Left kidney (tissue), 2 donors: Measurements from ENCODE around the gene EPAS1. TPM values are rescaled to one million over a fixed set of nuclear protein-coding genes. Genes with fewer than 3 reads are reported as not detected.

Source experiments
- DNase-seq: peaks from one replicate; pipeline ENCODE4 v3.0.0-alpha.2; 2013
- polyA plus RNA-seq: library from polyadenylated mRNA; unstranded; fragments of 120-200 nt; gene quantifications from one replicate; pipeline ENCODE4 v1.2.1, GENCODE V29; 2013; ENCODE audit not compliant: insufficient read length

EPAS1 gene
- polyA plus RNA-seq, 1 donor, result 40.7 TPM

- DNase-seq, result no peak
Measured at GRCh38 chr2:46270384-46270783, 26.8 kb upstream of the EPAS1 start.

- DNase-seq, result no peak
Measured at GRCh38 chr2:46273225-46273863, 23.9 kb upstream of the EPAS1 start.

DNA sequence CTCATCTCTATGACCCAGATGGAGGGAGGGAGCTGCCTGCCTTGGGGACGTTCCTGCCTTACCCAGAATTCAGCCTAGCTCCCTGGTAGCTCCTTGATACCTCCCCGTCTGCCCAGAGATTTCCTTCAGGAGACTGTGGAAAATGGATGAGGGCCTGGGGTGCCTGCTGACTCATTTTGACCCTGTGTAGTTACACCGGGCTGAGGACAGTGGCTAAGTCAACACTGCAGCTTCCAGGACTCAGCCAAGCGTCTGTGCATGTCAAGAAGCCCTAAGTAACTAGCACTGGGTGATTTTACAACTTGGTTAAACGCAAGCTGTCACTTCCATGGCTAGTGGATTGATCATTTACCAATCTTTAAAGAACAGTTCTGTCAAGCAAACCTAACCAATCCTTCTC lies 23.3 kb upstream of the EPAS1 start:
- DNase-seq, result no peak

- DNase-seq, result no peak
Measured at GRCh38 chr2:46274586-46274985, 22.6 kb upstream of the EPAS1 start.

GRCh38 chr2:46275995-46276394 lies 21.2 kb upstream of the EPAS1 start:
- no peak for DNase-seq

GRCh38 chr2:46276642-46277041 lies 20.6 kb upstream of the EPAS1 start:
- no peak for DNase-seq

DNA sequence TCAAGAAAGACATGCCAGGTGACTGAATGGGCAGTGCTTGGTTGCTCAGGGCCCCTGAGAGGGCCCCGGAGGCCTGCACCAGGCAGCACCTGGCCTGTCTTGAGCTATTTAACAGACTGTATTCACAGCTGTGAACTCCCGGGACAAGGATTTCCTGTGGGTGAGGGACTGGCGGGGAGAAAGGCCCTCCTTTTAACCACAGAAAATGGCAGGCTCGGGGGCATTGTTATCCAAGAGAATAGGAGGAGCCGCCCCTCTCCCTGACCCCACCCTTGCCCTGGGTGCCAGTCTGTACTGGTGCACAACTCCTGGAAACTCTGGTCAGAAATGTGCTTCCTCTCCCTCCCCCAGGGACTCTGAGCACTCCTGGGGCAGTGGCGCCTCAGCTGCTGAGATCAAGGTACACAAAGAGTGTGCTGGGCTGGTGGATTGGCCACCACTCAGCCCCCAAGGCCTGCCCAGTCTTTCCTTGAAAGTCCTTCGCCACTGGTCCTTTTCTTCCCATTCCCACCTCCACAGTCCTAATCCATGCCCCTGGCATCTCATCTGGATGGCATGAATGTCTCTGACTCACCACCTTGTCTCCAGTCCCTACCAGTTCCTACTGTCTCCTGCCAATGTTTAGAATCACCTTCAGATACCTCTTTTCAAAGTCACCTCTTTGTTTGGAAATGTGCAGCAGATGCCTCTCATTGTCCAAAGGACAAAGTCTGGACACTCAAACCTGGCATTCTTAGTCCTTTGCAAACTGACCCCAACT lies 19.6 kb upstream of the EPAS1 start:
- no peak for DNase-seq

- DNase-seq, result no peak
Measured at GRCh38 chr2:46278952-46279351, 18.3 kb upstream of the EPAS1 start.

DNA sequence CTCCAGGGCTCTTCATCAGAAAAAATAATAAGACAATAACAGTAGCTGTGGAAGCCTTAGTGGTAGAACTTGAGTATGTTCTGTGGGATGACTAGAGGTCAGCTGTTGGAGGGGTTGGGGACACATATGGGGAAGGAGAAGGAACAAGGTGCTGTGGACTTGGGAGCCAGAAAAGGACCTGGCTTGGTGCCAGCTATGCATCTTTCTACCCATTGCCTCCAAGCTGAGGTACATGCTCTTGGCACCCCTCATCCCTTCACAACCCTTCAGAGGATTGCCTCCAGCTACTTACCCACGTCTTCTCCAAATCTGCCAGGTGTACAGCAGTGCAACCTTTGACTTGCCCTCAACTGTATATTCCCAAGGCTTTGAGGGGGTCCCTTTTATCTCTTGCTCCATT lies 15.3 kb upstream of the EPAS1 start:
- DNase-seq, result no peak

GRCh38 chr2:46283693-46284092 lies 13.5 kb upstream of the EPAS1 start:
- DNase-seq, result no peak

DNA sequence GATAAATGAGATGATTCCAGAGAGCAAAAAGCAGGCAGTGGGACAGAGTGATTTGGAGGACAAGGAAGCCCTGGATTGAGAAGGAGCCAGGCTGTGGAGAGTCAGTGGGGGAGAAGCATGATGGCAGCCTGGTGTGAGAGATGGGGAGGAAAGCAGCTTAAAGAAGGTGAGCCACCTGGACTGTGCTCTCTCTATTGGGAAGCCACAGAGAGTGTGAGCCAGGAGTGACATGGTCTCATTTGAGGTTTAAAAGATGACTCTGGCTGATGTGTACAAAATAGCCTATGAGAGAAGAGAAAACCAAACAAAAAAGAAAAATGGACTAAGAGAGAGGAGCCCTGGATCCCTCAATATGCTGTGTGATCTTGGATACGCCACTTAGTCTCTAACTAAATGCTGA lies 12.9 kb upstream of the EPAS1 start:
- no peak for DNase-seq

- DNase-seq, result no peak
Measured at GRCh38 chr2:46284796-46285195, 12.4 kb upstream of the EPAS1 start.

GRCh38 chr2:46286715-46287114 lies 10.5 kb upstream of the EPAS1 start:
- no peak for DNase-seq

GRCh38 chr2:46290078-46290477 lies 7.1 kb upstream of the EPAS1 start:
- no peak for DNase-seq

- DNase-seq, result no peak
Measured at GRCh38 chr2:46293466-46293865, 3.7 kb upstream of the EPAS1 start.

GRCh38 chr2:46294176-46294836 lies 2.9 kb upstream of the EPAS1 start:
- DNase-seq, result no peak

DNA sequence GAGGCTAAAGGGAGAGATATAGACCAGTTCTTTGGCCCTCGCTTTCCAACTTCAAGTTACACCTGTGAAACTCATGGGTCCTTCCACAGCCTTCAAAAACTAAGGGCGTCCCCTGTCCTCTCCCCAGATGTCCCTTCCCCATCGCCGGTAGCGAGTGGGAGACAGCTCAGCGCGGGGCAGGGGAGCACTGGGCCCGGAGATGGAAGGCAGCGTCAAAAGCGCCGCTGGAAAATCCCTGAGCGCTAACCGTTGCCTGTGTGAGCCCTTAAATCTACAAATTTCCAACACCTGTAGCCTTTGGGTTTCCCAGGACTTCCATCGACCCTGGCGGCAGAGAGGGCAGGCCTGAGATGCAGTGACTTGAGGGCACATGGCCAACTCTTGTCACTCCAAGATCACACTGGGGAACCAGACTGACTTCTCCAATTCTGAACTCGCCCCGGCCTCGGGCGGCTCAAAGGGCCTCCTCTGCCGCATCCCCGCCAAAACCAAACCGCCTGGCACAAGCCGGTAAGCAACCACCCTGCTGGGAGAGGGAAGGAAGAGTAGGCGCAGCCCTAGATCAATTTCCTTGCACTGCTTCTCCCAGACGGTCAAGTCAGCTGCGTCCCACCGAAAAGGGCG lies 879 bp upstream of the EPAS1 start:
- DNase-seq, result no peak

- no peak for DNase-seq
Measured at GRCh38 chr2:46297546-46298271, 502 bp downstream of the EPAS1 start.

DNA sequence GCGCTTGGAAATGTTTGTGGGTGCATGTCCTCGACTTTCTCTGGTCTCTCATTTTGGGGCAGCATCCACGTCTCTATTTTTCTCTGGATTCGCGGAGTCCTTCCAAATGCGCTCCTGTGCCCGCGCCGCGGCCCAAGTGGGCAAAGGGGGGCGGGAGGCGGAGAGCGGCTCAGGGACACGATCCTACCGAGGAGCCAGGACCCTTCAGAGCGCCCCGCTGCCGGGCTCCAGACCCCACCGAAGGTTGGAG lies 990 bp downstream of the EPAS1 start:
- DNase-seq, result no peak

DNA sequence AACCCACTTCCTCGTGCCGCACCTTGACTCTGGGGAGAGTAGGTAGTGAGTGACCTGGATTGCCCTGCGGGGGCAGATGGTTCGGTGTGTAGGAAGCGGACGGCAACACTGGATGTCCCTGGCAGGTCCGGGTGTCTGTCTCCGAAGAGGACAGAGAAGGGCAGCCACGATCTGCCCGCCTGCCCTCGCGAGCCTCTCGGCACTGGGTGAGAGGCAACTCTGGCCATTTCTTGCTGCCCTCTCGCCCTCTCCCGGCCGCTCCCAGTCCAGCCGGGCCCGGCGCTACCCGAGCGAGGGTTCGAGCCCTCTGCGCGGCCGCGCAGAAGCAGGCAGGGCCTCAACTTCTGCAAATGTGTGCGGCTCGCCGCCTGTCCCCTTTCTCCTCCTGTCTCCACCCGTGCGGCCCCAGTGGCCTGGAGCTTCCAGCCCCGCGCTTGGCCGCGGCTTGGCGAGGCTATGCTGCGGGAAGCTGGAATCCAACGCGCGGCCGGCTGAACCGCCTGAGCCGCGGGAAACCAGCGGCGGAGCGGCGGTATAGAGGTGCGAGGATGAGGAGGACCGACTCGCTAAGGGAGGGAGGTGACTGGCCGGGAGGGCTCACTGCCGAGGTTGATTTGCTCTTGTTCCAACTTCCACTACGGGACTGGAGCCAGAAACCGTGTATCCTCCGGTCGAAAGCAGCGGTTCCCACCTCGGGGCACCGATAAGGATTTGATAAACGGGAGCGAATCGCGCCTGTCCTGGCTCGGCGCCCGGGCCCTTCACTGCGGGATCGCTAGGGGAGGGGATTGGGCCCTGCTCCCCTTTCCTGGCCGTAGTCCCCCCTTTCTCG lies 1.5 kb downstream of the EPAS1 start:
- no peak for DNase-seq

- no peak for DNase-seq
Measured at GRCh38 chr2:46299365-46300263, 2.4 kb downstream of the EPAS1 start.
